SJCRH30 (cell line): ENCODE results near the gene POU4F1. TPM values are rescaled to one million over a fixed set of nuclear protein-coding genes. Genes with fewer than 3 reads are reported as not detected.

ENCODE experiments used
- DNase-seq, 2 experiments: peaks; one replicate each; pipeline ENCODE4 v3.0.0-alpha.2; 2015 to 2020
- H3K27ac ChIP-seq: fragments of 250-450 bp; sonication (Bioruptor Pico); 2 replicates; pipeline ENCODE4 v1.5.1; 2020; ENCODE audit warnings: mild to moderate bottlenecking, moderate library complexity
- H3K27me3 ChIP-seq: fragments of 250-450 bp; sonication (Bioruptor Pico); 2 replicates; pipeline ENCODE4 v1.5.1; 2020; ENCODE audit warnings: mild to moderate bottlenecking, moderate library complexity
- H3K36me3 ChIP-seq: fragments of 250-450 bp; sonication (Bioruptor Pico); 2 replicates; pipeline ENCODE4 v1.5.1; 2020; ENCODE audit warnings: mild to moderate bottlenecking, moderate library complexity
- H3K4me1 ChIP-seq: fragments of 250-450 bp; sonication (Bioruptor Pico); 2 replicates; pipeline ENCODE4 v1.5.1; 2020; ENCODE audit warnings: mild to moderate bottlenecking, moderate library complexity
- H3K4me3 ChIP-seq: fragments of 250-450 bp; sonication (Bioruptor Pico); 2 replicates; pipeline ENCODE4 v1.5.1; 2020; ENCODE audit warnings: mild to moderate bottlenecking, moderate library complexity
- H3K9me3 ChIP-seq: fragments of 250-450 bp; sonication (Bioruptor Pico); replicated peaks from 2 replicates; pipeline ENCODE4 v1.5.1; 2020; ENCODE audit warnings: mild to moderate bottlenecking, moderate library complexity
- total RNA-seq: library from RNA; depleted of rRNA; stranded (reverse); fragments of >200 nt; shearing (Covaris generic); gene quantifications from 2 replicates; pipeline ENCODE4 v1.2.3, GENCODE V29; 2014

Gene POU4F1
- total RNA-seq, 1 experiment from 2014 or later: 97.0 TPM

DNA sequence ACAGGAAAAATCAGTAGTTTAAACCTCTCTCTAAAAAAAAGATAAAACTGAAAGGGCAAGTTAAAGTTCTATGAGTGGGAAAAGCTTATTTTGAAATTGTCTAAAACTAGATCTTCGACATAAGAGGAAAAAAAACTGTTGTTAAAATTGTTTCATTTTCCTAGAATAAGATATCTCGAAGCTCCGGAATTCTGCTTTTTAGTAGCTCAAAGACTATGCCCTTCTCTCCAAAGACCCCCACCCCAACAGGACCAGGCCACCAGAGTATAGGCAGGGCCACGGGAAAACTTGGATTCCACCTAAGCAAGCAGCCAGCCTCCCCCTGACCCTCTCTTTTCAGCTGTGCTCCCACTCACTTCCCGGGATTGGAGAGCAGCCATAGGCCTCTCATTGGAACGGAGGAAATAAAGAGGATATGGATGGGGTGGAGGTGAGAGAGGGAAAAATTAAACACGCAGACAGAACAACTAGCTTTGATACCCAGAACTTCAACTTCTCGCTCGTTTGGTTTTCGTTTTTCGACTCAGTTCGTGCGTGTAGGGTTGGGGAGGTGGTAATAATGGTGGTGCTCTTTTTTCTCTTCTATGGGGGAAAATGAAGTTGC lies 3.0 kb downstream of the POU4F1 start:
- H3K27ac ChIP-seq: peak overlapping the region; percentile 41
- peak overlapping the region; percentile 55 for H3K4me3 ChIP-seq
- 0 out of 2 replicates have a peak, but pooled peaks cover 4% of the 10 kb centered on the region for H3K9me3 ChIP-seq
- no peaks in the 10 kb centered on the region for H3K27me3 ChIP-seq
- peak in 1 of 2 experiments; percentile 42 for DNase-seq
- peaks cover 5% of the 10 kb centered on the region; the same call in 1 of the 2 replicates for H3K4me1 ChIP-seq
- H3K36me3 ChIP-seq: peaks cover 31% of the 10 kb centered on the region

- no peaks in the 10 kb centered on the region for H3K27me3 ChIP-seq
- peaks cover 31% of the 10 kb centered on the region for H3K36me3 ChIP-seq
- DNase-seq: peak in 1 of 2 experiments; percentile 22
- peaks cover 3% of the 10 kb centered on the region for H3K4me1 ChIP-seq
- H3K4me3 ChIP-seq: peak overlapping the region; percentile 55
- H3K27ac ChIP-seq: peak overlapping the region; percentile 41
- H3K9me3 ChIP-seq: 0 out of 2 replicates have a peak, but pooled peaks cover 4% of the 10 kb centered on the region
These were observed 3.6 kb downstream of the POU4F1 start for GRCh38 chr13:78599645-78600279.

- Histone ChIP-seq H3K9me3 (0 out of 2 replicates have a peak, but pooled peaks cover 4% of the 10 kb centered on the region), H3K36me3 (peaks cover 31% of the 10 kb centered on the region), H3K27me3 (no peaks in the 10 kb centered on the region), H3K4me1 (no peaks in the 10 kb centered on the region; the same call in 1 of the 2 replicates), H3K27ac (no peak overlapping the region), H3K4me3 (no peak overlapping the region)
- no peak for DNase-seq
These were observed 4.2 kb downstream of the POU4F1 start for GRCh38 chr13:78598966-78599644.

DNA sequence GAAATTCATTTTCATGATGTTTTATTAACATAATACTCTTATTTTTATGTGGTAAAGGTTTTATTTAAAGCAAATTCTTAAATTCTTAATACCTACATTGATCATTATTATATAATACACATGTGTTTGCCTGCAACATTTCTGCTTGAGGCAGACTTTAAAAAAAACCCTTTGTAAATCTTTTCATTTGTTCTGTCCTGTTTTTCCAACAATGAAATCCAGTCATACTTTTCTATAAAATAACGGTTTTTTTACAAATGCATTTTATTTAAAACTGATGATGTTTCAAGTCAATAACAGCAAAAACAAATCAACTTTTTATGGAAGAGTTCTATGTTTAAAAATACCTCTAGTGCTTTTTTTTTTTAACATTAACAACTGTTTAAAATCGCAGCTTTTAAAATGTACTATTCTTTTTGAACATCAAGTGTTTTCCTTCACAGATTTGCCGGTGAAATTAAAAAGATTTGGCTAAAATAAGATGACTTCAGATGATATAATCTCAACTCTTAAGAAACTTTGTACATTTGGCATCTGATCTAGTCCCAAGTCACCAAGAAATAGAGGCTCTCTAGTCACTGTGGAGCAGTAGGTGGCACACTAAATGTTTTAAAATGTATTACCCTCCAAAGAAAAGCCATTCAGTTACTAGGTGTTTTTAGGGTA lies 5.1 kb downstream of the POU4F1 start:
- H3K9me3 ChIP-seq: 0 out of 2 replicates have a peak, but pooled peaks cover 4% of the 10 kb centered on the region
- no peak for DNase-seq
- H3K4me3 ChIP-seq: no peak overlapping the region
- no peak overlapping the region for H3K27ac ChIP-seq
- H3K4me1 ChIP-seq: no peaks in the 10 kb centered on the region; the same call in 1 of the 2 replicates
- H3K36me3 ChIP-seq: peaks cover 31% of the 10 kb centered on the region
- no peaks in the 10 kb centered on the region for H3K27me3 ChIP-seq

- H3K36me3 ChIP-seq: peaks cover 31% of the 10 kb centered on the region
- peaks cover 3% of the 10 kb centered on the region; the same call in 1 of the 2 replicates for H3K4me1 ChIP-seq
- no peak overlapping the region for H3K27ac ChIP-seq
- 0 out of 2 replicates have a peak, but pooled peaks cover 4% of the 10 kb centered on the region for H3K9me3 ChIP-seq
- no peaks in the 10 kb centered on the region for H3K27me3 ChIP-seq
- no peak overlapping the region for H3K4me3 ChIP-seq
- no peak for DNase-seq
These were observed 5.8 kb downstream of the POU4F1 start for GRCh38 chr13:78597602-78597932.

DNA sequence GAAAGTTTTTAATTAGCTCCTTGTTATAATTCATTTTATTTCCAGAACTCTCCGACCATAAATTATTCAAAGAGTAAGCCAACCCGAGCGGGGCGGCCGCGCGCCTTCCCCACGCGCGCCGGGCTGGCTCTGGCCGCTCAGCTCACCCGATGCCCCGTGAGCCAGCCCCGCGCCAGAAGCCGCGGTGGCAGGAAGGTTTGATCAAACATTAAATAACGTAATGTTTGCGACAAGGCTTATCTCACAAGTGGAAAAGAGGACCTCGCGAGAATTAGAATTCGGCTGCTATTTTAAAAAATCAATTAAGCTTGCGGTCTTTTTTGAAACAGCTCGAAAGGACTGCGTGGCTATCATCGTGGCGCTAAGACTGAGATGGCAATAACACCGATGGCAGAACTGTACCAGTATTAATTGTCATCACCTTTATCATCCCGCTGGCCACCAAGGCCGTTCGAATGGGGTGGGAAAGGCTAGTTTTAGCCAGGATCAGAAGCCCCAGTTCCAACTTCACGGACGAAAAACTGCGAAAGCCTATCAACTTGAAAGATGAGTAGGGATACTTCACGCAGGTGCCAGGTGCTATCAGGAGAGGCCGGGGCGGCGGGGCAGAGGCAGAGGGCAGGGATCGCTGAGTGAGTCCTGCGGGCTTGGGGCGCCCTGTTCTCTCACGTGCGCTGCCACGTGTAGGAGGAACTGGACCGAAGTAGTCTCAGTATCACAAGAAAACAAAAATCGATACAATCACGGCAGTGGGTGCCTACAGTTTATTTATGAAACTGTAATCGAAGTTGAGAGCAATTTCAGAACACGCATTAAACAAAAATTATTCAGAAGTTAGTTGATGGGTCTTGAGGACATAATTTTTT lies 6.4 kb downstream of the POU4F1 start:
- Histone ChIP-seq H3K27me3 (no peaks in the 10 kb centered on the region), H3K4me1 (peaks cover 3% of the 10 kb centered on the region; the same call in 1 of the 2 replicates), H3K9me3 (0 out of 2 replicates have a peak, but pooled peaks cover 4% of the 10 kb centered on the region), H3K36me3 (peaks cover 31% of the 10 kb centered on the region), H3K27ac (no peak overlapping the region), H3K4me3 (no peak overlapping the region)
- peak in 1 of 2 experiments; percentile 22 for DNase-seq

- Histone ChIP-seq H3K4me1 (peaks cover 3% of the 10 kb centered on the region; the same call in 1 of the 2 replicates), H3K4me3 (no peak overlapping the region), H3K27ac (no peak overlapping the region), H3K36me3 (peaks cover 28% of the 10 kb centered on the region), H3K27me3 (no peaks in the 10 kb centered on the region), H3K9me3 (0 out of 2 replicates have a peak, but pooled peaks cover 4% of the 10 kb centered on the region)
- DNase-seq: no peak
These were observed 7.0 kb downstream of the POU4F1 start for GRCh38 chr13:78596399-78596735.

DNA sequence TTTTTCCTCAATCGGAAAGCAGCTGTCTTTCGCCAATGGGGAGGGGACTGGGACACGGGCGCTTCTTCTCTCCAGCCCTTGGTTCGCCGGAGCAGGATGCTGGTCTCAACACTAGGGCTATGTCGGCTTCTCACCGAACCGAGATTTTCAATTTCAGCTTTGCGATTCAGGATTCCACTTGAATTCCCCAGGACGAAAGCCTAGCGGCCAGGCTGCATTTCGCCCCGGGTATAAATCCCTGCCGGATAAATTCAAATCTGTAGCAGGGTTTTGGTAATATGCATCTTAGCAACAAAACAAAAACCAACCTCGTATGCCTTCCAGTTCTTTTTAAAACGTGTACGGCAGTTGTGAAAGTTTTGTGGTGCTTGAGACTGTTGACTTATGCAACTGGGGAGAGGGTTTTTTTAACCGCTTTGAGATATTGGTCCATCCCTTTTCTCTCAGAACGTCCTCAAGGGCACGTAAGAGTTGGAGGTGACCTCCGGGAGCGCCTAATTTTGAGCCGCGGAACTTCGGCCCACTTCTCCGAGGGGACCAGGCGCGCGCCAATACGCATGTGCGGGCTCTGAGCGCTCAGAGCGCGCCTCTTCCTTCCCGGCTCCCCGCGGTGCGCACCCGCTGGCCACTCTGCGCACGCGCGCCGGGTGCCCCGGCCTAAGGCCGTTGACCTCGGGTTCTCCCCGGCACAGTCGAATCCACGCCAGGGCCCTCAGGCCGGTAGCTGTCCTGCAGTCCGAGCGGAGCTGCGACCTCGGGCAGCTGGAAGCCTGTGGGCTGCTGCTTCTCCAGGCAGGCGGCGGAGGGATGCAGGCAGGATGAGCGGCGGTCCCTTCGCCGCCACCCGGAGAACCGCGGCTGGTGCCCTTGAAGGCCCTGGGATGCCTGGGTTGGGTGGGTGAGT lies 7.6 kb downstream of the POU4F1 start:
- H3K4me3 ChIP-seq: no peak overlapping the region; the same call in 1 of the 2 replicates
- peak in 1 of 2 experiments; percentile 60 for DNase-seq

DNA sequence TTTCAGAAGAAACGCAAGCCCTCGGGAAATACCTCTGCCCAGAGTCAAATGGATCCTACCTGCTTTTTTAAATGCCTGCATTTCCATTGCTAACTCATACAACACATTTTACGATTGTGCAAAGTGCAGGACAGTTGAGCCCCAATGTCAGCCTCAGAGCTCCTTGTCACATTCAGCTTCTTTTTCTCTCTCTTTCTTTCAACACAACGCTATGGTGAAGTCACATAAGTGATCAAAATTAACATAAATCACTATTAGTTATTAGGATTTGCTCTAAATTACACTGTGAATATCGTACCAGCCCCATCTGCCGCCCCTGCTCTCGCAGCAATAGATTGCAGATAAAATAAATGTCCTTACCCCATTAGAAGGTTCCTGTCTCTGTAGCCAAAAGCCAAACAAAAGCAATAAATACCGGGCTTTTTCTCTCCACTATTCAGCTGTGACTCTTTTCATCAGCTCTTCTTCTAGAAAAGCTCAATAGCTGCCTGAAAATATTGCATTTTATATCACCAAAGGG lies 8.8 kb downstream of the POU4F1 start:
- H3K36me3 ChIP-seq: peaks cover 11% of the 10 kb centered on the region
- DNase-seq: peak in 1 of 2 experiments; percentile 39
- peaks cover 3% of the 10 kb centered on the region; the same call in 1 of the 2 replicates for H3K4me1 ChIP-seq
- H3K27ac ChIP-seq: peak overlapping the region; percentile 87
- H3K4me3 ChIP-seq: peak overlapping the region; percentile 56
- 0 out of 2 replicates have a peak, but pooled peaks cover 4% of the 10 kb centered on the region for H3K9me3 ChIP-seq
- H3K27me3 ChIP-seq: no peaks in the 10 kb centered on the region

More for the DNA sequence above, 7.6 kb downstream of the POU4F1 start:
- H3K27ac ChIP-seq: peak overlapping the region; percentile 87; the same call in 1 of the 2 replicates
- 0 out of 2 replicates have a peak, but pooled peaks cover 4% of the 10 kb centered on the region for H3K9me3 ChIP-seq
- H3K36me3 ChIP-seq: peaks cover 24% of the 10 kb centered on the region
- peaks cover 3% of the 10 kb centered on the region; the same call in 1 of the 2 replicates for H3K4me1 ChIP-seq
- H3K27me3 ChIP-seq: no peaks in the 10 kb centered on the region

GRCh38 chr13:78593652-78594455 lies 9.5 kb downstream of the POU4F1 start:
- peaks cover 3% of the 10 kb centered on the region; the same call in 1 of the 2 replicates for H3K4me1 ChIP-seq
- H3K27ac ChIP-seq: peak overlapping the region; percentile 87
- peak overlapping the region; percentile 56 for H3K4me3 ChIP-seq
- peaks cover 5% of the 10 kb centered on the region; the same call in 1 of the 2 replicates for H3K36me3 ChIP-seq
- DNase-seq: peak; percentile 85 to 92
- 0 out of 2 replicates have a peak, but pooled peaks cover 4% of the 10 kb centered on the region for H3K9me3 ChIP-seq
- no peaks in the 10 kb centered on the region for H3K27me3 ChIP-seq

GRCh38 chr13:78593129-78593528 lies 10.2 kb downstream of the POU4F1 start:
- no peak for DNase-seq
- no peaks in the 10 kb centered on the region for H3K27me3 ChIP-seq
- H3K36me3 ChIP-seq: no peaks in the 10 kb centered on the region; the same call in 1 of the 2 replicates
- peak overlapping the region; percentile 87 for H3K27ac ChIP-seq
- H3K9me3 ChIP-seq: 0 out of 2 replicates have a peak, but pooled peaks cover 4% of the 10 kb centered on the region
- peak overlapping the region; percentile 56 for H3K4me3 ChIP-seq
- H3K4me1 ChIP-seq: peaks cover 3% of the 10 kb centered on the region; the same call in 1 of the 2 replicates

DNA sequence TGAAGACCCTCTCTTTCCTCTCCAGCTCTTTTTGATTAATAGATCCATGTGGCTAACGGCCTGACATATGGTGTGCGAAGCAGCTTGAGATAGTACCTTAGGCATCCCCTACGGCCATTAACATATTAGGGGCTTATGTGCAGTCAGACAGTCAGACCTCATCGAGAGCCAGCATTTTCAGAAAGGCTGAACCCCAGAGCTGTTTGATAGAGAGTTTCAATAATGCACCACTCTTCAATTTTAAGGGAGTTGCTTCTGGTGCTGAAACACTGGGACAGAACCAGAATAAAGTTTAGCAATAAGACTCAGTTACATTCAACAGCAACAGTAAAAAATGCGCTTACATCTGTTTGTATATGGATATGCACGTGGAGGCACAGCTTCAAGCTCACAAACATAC lies 10.8 kb downstream of the POU4F1 start:
- Histone ChIP-seq H3K9me3 (no peaks in the 10 kb centered on the region), H3K36me3 (no peaks in the 10 kb centered on the region; the same call in 1 of the 2 replicates), H3K4me3 (no peak overlapping the region), H3K27ac (peak overlapping the region; percentile 87), H3K27me3 (no peaks in the 10 kb centered on the region), H3K4me1 (peaks cover 3% of the 10 kb centered on the region; the same call in 1 of the 2 replicates)
- peak in 1 of 2 experiments; percentile 49 for DNase-seq
